Measurements from ENCODE around the gene USP49. TPM values are rescaled to one million over a fixed set of nuclear protein-coding genes. Genes with fewer than 3 reads are reported as not detected.
A peak's percentile ranks its signal among the peaks of the same experiment; 100 is the strongest.

The USP49 gene
- total RNA-seq, 4 donors from 2014 or later, result 2.3 to 16.5 (median 6.6) TPM

GRCh38 chr6:41914343-41914742 lies 19.2 kb upstream of the USP49 start:
- Histone ChIP-seq H3K4me1 (no peaks in the 10 kb centered on the region), H3K27ac (no peak overlapping the region), H3K27me3 (no peaks in the 10 kb centered on the region), H3K36me3 (no peaks in the 10 kb centered on the region), H3K9me3 (no peaks in the 10 kb centered on the region), H3K4me3 (no peak overlapping the region)
- intact Hi-C loops (cut with DNase I; ENCODE audit: low total_unique reads), result no loop called here
- DNase-seq, result no peak
- no peak for TF ChIP-seq POLR2A (IDR thresholded peaks at IDR 0.05)
- TF ChIP-seq CTCF (IDR thresholded peaks at IDR 0.05), result no peak

GRCh38 chr6:41909727-41910126 lies 14.6 kb upstream of the USP49 start:
- no peaks in the 10 kb centered on the region for H3K27me3 ChIP-seq
- H3K36me3 ChIP-seq, result no peaks in the 10 kb centered on the region
- intact Hi-C loops (cut with DNase I; ENCODE audit: low total_unique reads), result no loop called here
- no peak overlapping the region for H3K27ac ChIP-seq
- no peak overlapping the region for H3K4me3 ChIP-seq
- DNase-seq, result no peak
- no peak for TF ChIP-seq CTCF (IDR thresholded peaks at IDR 0.05)
- no peak for TF ChIP-seq POLR2A (IDR thresholded peaks at IDR 0.05)
- H3K9me3 ChIP-seq, result no peaks in the 10 kb centered on the region
- no peaks in the 10 kb centered on the region for H3K4me1 ChIP-seq

GRCh38 chr6:41901882-41902519 lies 6.8 kb upstream of the USP49 start:
- H3K36me3 ChIP-seq, result no peaks in the 10 kb centered on the region
- no peaks in the 10 kb centered on the region for H3K27me3 ChIP-seq
- TF ChIP-seq POLR2A (IDR thresholded peaks at IDR 0.05), result no peak
- peak in 1 of 4 experiments; percentile 7 for TF ChIP-seq CTCF (IDR thresholded peaks at IDR 0.05)
- no peak overlapping the region for H3K27ac ChIP-seq
- no peaks in the 10 kb centered on the region for H3K9me3 ChIP-seq
- no peak for DNase-seq
- intact Hi-C loops (cut with DNase I; ENCODE audit: low total_unique reads), result no loop called here
- no peak overlapping the region for H3K4me3 ChIP-seq
- H3K4me1 ChIP-seq, result no peaks in the 10 kb centered on the region

- H3K27me3 ChIP-seq, result no peaks in the 10 kb centered on the region
- no peaks in the 10 kb centered on the region for H3K36me3 ChIP-seq
- TF ChIP-seq CTCF (IDR thresholded peaks at IDR 0.05), result no peak
- H3K4me1 ChIP-seq, result no peaks in the 10 kb centered on the region
- DNase-seq, result no peak
- no peak overlapping the region for H3K27ac ChIP-seq
- intact Hi-C loops (cut with DNase I; ENCODE audit: low total_unique reads), result no loop called here
- H3K9me3 ChIP-seq, result no peaks in the 10 kb centered on the region
- H3K4me3 ChIP-seq, result no peak overlapping the region
These were observed 5.7 kb upstream of the USP49 start for GRCh38 chr6:41900861-41901260.

GRCh38 chr6:41896281-41896680 lies 1.1 kb upstream of the USP49 start:
- Histone ChIP-seq H3K9me3 (no peaks in the 10 kb centered on the region), H3K27ac (peak overlapping the region; percentile 75 to 78), H3K36me3 (no peaks in the 10 kb centered on the region), H3K4me3 (peak overlapping the region in 1 of 2 donors; percentile 49), H3K4me1 (peaks cover 0 to 4% of the 10 kb centered on the region in 2 donors), H3K27me3 (no peaks in the 10 kb centered on the region)
- no peak for DNase-seq
- TF ChIP-seq POLR2A (IDR thresholded peaks at IDR 0.05) (no peak), CTCF (IDR thresholded peaks at IDR 0.05) (no peak)
- intact Hi-C loops (cut with DNase I; ENCODE audit: low total_unique reads), result no loop called here

Measured in uterus (tissue), 4 donors.